Gastrocnemius medialis (tissue), 4 donors: ENCODE measurements around the gene PHC3.

Experiments used
- POLR2A ChIP-seq, 2 donors: fragments of 450-650 bp; IDR thresholded peaks; one replicate each; pipeline ENCODE4 v1.6.1; 2017; ENCODE audit warnings: antibody characterized with exemption in 2 of 2, mild to moderate bottlenecking in 2 of 2, moderate library complexity in 2 of 2
- TF ChIP-seq, protein P1 (sequence below), 5 experiments: fragments of 450-650 bp in 3 of 5; fragments of 200-600 bp in 2 of 5; sonication (generic) in 2 of 5; IDR thresholded peaks in 4 of 5; conservative IDR thresholded peaks in 1 of 5; 1 replicate in 4 of 5; 2 replicates in 1 of 5; pipeline ENCODE4 v1.5.1; 2016 to 2019; ENCODE audit warnings: antibody characterized with exemption in 5 of 5, mild to moderate bottlenecking in 3 of 5, moderate library complexity in 3 of 5

DNA sequence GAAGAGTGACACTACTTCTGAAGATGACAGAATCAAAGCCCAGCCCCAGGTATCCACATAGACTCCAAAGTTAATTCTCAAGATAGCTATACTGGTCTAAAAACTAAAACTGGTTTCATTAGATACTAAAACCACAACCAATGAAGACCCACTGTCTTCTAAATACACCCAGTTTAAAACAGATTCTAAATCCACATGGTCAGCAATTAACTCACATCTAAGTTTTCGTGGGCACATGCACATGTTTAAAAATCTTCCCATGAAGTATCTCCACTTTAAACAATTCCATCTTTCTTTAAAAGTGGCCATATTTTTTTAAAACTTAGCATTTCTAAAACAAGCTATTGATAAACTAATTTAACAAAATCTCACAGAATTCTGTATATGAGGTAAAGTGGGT, 80.6 kb downstream of the PHC3 start:
- TF ChIP-seq, protein P1, sequence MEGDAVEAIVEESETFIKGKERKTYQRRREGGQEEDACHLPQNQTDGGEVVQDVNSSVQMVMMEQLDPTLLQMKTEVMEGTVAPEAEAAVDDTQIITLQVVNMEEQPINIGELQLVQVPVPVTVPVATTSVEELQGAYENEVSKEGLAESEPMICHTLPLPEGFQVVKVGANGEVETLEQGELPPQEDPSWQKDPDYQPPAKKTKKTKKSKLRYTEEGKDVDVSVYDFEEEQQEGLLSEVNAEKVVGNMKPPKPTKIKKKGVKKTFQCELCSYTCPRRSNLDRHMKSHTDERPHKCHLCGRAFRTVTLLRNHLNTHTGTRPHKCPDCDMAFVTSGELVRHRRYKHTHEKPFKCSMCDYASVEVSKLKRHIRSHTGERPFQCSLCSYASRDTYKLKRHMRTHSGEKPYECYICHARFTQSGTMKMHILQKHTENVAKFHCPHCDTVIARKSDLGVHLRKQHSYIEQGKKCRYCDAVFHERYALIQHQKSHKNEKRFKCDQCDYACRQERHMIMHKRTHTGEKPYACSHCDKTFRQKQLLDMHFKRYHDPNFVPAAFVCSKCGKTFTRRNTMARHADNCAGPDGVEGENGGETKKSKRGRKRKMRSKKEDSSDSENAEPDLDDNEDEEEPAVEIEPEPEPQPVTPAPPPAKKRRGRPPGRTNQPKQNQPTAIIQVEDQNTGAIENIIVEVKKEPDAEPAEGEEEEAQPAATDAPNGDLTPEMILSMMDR (IDR thresholded peaks at IDR 0.05 in 4 of 5, conservative IDR thresholded peaks at IDR 0.05 in 1 of 5): no peak
- TF ChIP-seq POLR2A (IDR thresholded peaks at IDR 0.05): no peak
